GM10266 (cell line): ENCODE measurements around the gene GALNT15.

Experiments
- DNase-seq: peaks from one replicate; pipeline ENCODE4 v3.0.0; 2012; ENCODE audit errors: extremely low spot score
- CTCF ChIP-seq: IDR thresholded peaks from 2 replicates; pipeline ENCODE4 v1.5.1; 2012; ENCODE audit warnings: mild to moderate bottlenecking, low read depth; ENCODE audit not compliant: control insufficient read depth, insufficient read depth; ENCODE audit errors: missing control alignments

The GALNT15 gene

DNA sequence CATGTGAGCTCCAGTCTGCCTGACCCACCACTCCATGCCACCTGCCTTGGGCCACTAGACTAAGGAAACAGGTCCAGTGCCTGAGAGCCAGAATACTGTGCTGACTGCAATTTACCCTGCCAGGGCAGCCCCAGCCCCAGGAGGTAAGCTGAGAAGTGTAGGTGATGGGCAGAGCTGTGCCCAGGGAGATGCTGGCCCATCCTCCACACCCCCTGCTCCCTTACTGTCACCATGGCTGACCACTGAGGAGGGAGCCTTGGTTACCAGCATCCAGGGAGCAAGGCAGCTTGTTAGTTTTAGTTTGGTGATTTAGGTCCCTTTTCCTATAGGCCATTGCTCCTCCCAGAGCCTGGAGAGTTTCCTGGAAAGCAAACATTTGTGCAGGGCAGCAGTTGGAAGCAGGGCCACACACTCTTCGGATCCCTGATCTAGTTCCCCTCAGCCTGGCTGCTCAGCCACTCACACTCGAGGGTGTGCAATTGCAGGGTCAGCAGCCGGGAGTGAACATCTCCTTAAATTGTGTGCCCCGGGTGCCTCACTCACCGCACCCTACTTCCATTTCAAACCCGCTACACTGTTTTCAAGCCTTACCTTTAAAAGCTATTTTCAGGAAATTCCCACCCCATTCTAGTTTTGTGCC lies 2.0 kb downstream of the GALNT15 start:
- no peak for TF ChIP-seq CTCF

GRCh38 chr3:16177382-16177781 lies 2.9 kb downstream of the GALNT15 start:
- TF ChIP-seq CTCF, result no peak

More for the DNA sequence above, 2.0 kb downstream of the GALNT15 start:
- DNase-seq, result no peak

GRCh38 chr3:16177962-16178627 lies 3.6 kb downstream of the GALNT15 start:
- TF ChIP-seq CTCF, result peak; percentile 98
- peak; percentile 76 for DNase-seq

More at GRCh38 chr3:16177382-16177781, 2.9 kb downstream of the GALNT15 start:
- no peak for DNase-seq

DNA sequence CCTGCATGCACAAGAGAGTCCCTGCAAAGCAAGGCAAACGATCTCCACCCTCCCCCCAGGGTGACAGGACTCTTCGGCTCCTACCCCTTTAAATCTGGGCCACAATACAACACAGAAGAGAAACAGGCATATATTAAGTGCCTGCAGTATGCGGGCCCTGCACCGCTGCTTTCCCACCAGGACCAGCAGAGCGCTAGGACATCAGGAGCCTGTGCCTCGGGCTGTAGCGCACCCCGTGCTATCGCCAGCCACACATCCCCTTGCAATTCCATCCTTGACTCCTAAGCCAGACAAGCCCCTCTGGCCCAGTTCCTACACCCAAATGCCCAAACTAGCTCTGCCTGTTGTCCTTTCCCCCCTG lies 4.1 kb downstream of the GALNT15 start:
- no peak for DNase-seq
- no peak for TF ChIP-seq CTCF

- TF ChIP-seq CTCF, result no peak
- no peak for DNase-seq
Measured at GRCh38 chr3:16179261-16179660, 4.8 kb downstream of the GALNT15 start.

DNA sequence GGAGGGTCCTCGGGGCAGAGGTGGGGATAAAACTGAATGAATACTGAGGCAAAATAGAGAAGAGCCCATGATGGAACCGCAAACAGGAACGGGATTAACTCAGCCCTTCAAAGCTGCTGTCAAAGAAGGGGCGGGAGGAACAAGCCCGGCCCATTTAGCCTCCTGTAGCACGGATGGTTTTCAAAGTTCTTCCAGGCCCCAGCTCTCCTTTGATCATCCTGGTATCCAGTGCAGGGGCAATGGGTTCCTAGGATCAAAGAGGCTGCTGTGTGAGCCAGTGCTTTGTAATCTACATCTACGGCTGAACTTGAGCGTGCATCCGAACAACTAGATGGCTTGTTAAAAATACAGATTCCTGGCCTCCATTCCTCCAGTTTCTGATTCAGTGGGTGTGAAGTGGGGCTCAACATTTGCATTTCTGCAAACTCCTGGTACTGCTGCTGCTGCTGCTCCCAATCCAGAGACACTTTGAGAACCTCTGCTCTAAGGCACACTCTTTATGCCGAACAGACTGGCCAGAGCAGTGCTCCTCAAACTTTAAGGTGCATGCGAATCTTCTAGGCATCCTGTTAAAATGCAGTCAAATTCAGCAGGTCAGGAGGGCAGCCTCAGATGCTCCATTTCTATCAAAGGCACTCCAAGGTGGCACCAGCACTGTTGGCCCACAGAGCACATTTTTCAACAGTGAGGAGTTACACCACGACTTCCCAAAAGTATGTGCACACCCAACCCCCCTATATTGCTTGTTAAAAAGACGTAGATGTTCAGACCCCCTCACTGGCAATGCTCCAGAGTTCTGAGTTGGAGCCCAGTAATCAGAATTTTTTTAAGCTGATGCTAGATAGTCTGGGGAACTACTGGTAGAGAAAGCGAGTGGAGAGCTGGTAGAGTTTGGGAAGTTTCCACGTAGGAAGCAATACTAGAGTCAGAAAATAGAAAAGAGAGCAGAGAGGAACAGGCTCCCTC lies 5.6 kb downstream of the GALNT15 start:
- TF ChIP-seq CTCF, result no peak
- no peak for DNase-seq
